Glutamatergic neuron (in vitro differentiated cells): Measurements from ENCODE around the gene DCAF8. TPM values are rescaled to one million over a fixed set of nuclear protein-coding genes. Genes with fewer than 3 reads are reported as not detected.
A peak's percentile ranks its signal among the peaks of the same experiment; 100 is the strongest.

Experiments used
- DNase-seq: peaks from one replicate; pipeline ENCODE4 v3.0.0; 2022
- H3K27ac Mint-ChIP-seq: one replicate; pipeline ENCODE4 v1.8.0; 2020; ENCODE audit warnings: mild to moderate bottlenecking, mixed read lengths, inconsistent platforms; ENCODE audit not compliant: unreplicated experiment
- H3K27me3 Mint-ChIP-seq: one replicate; pipeline ENCODE4 v1.8.0; 2020; ENCODE audit warnings: mild to moderate bottlenecking, moderate library complexity, mixed read lengths, inconsistent platforms; ENCODE audit not compliant: unreplicated experiment
- H3K36me3 Mint-ChIP-seq: one replicate; pipeline ENCODE4 v1.8.0; 2020; ENCODE audit warnings: mild to moderate bottlenecking, mixed read lengths, inconsistent platforms; ENCODE audit not compliant: unreplicated experiment
- H3K4me1 Mint-ChIP-seq: one replicate; pipeline ENCODE4 v1.8.0; 2020; ENCODE audit warnings: mild to moderate bottlenecking, low read depth, mixed read lengths, inconsistent platforms; ENCODE audit not compliant: unreplicated experiment
- H3K4me3 Mint-ChIP-seq: one replicate; pipeline ENCODE4 v1.8.0; 2020; ENCODE audit warnings: mild to moderate bottlenecking, mixed read lengths, inconsistent platforms; ENCODE audit not compliant: unreplicated experiment
- H3K9me3 Mint-ChIP-seq: one replicate; pipeline ENCODE4 v1.8.0; 2020; ENCODE audit warnings: mild to moderate bottlenecking, moderate library complexity, mixed read lengths, inconsistent platforms; ENCODE audit not compliant: unreplicated experiment
- total RNA-seq: library from RNA; stranded (reverse); fragmentation: NEBNext Ultra II Directional; extraction: Animal tissue kit (Norgen Biotek cat#: 25700); gene quantifications from one replicate; pipeline ENCODE4 v1.2.1, GENCODE V29; 2021; ENCODE audit not compliant: unreplicated experiment
- TF ChIP-seq, protein P1 (sequence below): fragments of 200-600 bp; sonication (generic); IDR thresholded peaks from one replicate; pipeline ENCODE4 v1.5.0; 2021; ENCODE audit not compliant: partially characterized antibody, unreplicated experiment

The DCAF8 gene
- total RNA-seq, 1 donor from 2014 or later: 146 TPM

DNA sequence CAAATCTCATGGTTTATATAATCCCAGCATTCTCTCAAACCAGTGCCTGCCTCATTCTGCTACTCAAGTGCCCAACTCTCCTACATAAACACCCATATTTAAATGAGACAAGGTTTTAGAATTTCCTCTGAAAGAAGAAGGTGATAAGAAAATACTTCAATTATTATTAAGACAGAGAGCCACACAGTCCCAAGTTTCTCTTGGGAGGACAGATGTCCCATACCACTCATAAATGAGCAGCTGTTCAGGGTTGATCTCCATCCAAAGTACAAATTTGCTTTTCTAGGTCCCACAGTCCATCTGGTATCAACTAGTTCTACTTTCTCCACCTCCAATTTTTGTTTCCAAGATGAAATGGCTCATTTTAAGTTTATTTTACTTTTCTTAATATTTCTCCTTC lies 11.3 kb downstream of the DCAF8 start:
- Mint-ChIP-seq H3K4me1 (peaks cover 17% of the 10 kb centered on the region), H3K36me3 (no peaks in the 10 kb centered on the region), H3K4me3 (no peak overlapping the region), H3K27ac (peak overlapping the region; percentile 69), H3K27me3 (no peaks in the 10 kb centered on the region), H3K9me3 (peaks cover 2% of the 10 kb centered on the region)
- TF ChIP-seq, protein P1, sequence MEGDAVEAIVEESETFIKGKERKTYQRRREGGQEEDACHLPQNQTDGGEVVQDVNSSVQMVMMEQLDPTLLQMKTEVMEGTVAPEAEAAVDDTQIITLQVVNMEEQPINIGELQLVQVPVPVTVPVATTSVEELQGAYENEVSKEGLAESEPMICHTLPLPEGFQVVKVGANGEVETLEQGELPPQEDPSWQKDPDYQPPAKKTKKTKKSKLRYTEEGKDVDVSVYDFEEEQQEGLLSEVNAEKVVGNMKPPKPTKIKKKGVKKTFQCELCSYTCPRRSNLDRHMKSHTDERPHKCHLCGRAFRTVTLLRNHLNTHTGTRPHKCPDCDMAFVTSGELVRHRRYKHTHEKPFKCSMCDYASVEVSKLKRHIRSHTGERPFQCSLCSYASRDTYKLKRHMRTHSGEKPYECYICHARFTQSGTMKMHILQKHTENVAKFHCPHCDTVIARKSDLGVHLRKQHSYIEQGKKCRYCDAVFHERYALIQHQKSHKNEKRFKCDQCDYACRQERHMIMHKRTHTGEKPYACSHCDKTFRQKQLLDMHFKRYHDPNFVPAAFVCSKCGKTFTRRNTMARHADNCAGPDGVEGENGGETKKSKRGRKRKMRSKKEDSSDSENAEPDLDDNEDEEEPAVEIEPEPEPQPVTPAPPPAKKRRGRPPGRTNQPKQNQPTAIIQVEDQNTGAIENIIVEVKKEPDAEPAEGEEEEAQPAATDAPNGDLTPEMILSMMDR: no peak
- DNase-seq: no peak

DNA sequence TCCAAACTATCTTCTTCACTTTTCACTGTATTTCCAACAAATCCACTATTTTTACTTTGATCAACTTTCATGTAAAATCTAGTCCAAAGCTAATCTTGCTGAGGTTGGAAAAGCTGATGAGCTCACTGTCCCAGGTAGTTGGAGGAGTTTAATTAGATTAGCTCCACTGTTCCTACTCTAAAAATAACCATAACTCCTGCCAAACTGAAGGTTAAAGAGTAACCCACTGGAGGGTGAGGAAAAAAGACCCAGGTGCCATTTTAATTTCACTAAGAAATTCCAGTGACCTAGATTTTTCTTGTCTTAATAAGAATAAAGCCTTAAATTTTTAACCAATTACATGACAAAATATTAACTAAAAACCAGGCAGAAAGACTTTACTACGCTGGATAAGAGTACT lies 15.3 kb downstream of the DCAF8 start:
- Mint-ChIP-seq H3K4me1 (peaks cover 40% of the 10 kb centered on the region), H3K9me3 (peaks cover 2% of the 10 kb centered on the region), H3K27ac (no peak overlapping the region), H3K27me3 (no peaks in the 10 kb centered on the region), H3K36me3 (no peaks in the 10 kb centered on the region), H3K4me3 (no peak overlapping the region)
- DNase-seq: no peak
- TF ChIP-seq, protein P1: no peak

DNA sequence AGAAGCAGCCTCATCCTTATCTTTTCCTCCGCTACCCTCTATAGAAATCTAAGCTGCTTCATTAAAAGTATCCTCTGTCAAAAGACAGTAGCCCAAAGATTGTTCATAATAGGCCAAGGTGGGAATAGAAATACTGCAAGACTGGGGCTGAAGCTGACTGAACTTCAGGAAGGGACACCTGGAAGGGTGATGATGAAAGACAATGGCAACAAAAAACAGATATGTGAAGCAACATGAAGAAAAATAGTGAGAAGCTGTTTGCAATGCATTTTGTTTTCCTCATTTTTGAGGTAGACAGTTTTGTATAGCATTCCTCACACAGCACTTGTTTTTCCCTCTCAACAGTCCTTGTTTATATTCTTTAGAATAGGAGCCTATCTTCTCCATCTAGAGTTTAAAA lies 16.9 kb downstream of the DCAF8 start:
- H3K4me1 Mint-ChIP-seq: peaks cover 28% of the 10 kb centered on the region
- TF ChIP-seq, protein P1: no peak
- no peaks in the 10 kb centered on the region for H3K36me3 Mint-ChIP-seq
- no peaks in the 10 kb centered on the region for H3K9me3 Mint-ChIP-seq
- no peaks in the 10 kb centered on the region for H3K27me3 Mint-ChIP-seq
- peak overlapping the region; percentile 67 for H3K27ac Mint-ChIP-seq
- H3K4me3 Mint-ChIP-seq: peak overlapping the region; percentile 18
- DNase-seq: no peak

DNA sequence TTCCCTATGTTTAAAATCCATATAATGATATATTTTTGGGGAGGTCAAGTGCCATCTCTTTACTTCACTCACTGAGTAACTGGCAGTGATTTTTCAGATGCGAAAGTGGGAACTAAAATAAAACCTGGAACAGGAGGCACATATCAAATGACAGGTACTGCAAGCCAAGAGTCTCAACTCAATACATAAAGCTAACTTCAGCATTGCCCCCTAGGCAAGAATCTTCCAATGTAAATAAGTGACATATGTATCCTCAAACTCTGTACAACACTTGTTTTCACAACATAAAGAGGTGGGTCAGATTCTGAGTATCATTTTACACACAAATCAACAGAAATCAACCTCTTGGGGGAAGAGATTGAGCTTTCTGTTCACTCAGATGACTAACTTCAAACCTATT lies 18.1 kb downstream of the DCAF8 start:
- H3K4me3 Mint-ChIP-seq: no peak overlapping the region
- TF ChIP-seq, protein P1: no peak
- peak overlapping the region; percentile 81 for H3K27ac Mint-ChIP-seq
- H3K36me3 Mint-ChIP-seq: no peaks in the 10 kb centered on the region
- H3K27me3 Mint-ChIP-seq: peaks cover 2% of the 10 kb centered on the region
- no peak for DNase-seq
- peaks cover 26% of the 10 kb centered on the region for H3K4me1 Mint-ChIP-seq
- H3K9me3 Mint-ChIP-seq: no peaks in the 10 kb centered on the region

DNA sequence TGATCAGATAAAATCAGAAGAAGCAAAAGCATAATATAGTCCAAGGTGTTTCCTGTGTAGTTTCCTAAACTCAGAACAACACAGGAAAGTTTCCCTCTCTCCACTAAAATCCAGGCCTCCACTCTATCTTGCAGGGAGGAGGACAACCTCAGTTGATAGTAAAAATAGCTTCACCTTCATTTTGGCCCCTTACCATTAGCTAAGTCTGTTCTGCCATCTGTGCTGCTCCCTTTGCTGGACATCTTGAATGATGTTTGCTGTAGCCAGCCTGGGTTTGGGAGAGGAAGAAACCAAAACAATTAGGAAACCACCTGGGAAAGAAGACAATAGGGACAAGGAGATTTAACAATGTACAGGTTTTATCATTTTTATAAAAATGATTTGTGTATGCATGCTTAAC lies 18.6 kb downstream of the DCAF8 start:
- no peaks in the 10 kb centered on the region for H3K9me3 Mint-ChIP-seq
- TF ChIP-seq, protein P1: no peak
- peak overlapping the region; percentile 81 for H3K27ac Mint-ChIP-seq

More for the DNA sequence above, 18.6 kb downstream of the DCAF8 start:
- Mint-ChIP-seq H3K27me3 (peaks cover 2% of the 10 kb centered on the region), H3K36me3 (no peaks in the 10 kb centered on the region), H3K4me1 (peaks cover 26% of the 10 kb centered on the region), H3K4me3 (peak overlapping the region; percentile 31)
- no peak for DNase-seq
